Ectodermal cell (in vitro differentiated cells): ENCODE measurements around the gene AATF.

ENCODE experiments used
- H3K27ac ChIP-seq: 2 replicates; pipeline ENCODE4 v1.7.0; 2013; ENCODE audit warnings: mild to moderate bottlenecking, low read depth, low read length; ENCODE audit not compliant: insufficient read depth, poor library complexity, severe bottlenecking
- H3K27me3 ChIP-seq: 2 replicates; pipeline ENCODE4 v1.7.0; 2013; ENCODE audit warnings: mild to moderate bottlenecking, low read length; ENCODE audit not compliant: insufficient read depth, control insufficient read depth, poor library complexity, severe bottlenecking
- H3K36me3 ChIP-seq: one replicate; pipeline ENCODE4 v1.7.0; 2013; ENCODE audit warnings: low read length; ENCODE audit not compliant: control insufficient read depth, insufficient read depth
- H3K4me1 ChIP-seq: one replicate; pipeline ENCODE4 v1.7.0; 2013; ENCODE audit warnings: low read length; ENCODE audit not compliant: control insufficient read depth, insufficient read depth
- H3K4me3 ChIP-seq: 2 replicates; pipeline ENCODE4 v1.7.0; 2013; ENCODE audit warnings: low read depth, low read length, control low read depth; ENCODE audit not compliant: insufficient read depth
- H3K9me3 ChIP-seq: 2 replicates; pipeline ENCODE4 v1.7.0; 2013; ENCODE audit warnings: mild to moderate bottlenecking, low read length, moderate library complexity; ENCODE audit not compliant: control insufficient read depth
- WGBS, 2 experiments: methylation state at CpG; one replicate each; pipeline ENCODE4 v1.1.7; 2013; ENCODE audit warnings: missing lambda C conversion rate in 2 of 2; 5-methylcytosine and 5-hydroxymethylcytosine counted together

Gene AATF

GRCh38 chr17:36942019-36942599 lies 6.6 kb upstream of the AATF start:
- H3K27me3 ChIP-seq = peaks cover 100% of the 10 kb centered on the region
- no peaks in the 10 kb centered on the region for H3K36me3 ChIP-seq
- 2 to 5% methylated on average over 57 of the region's 57 CpGs for WGBS, 2 experiments
- no peak overlapping the region for H3K27ac ChIP-seq
- peaks cover 28% of the 10 kb centered on the region for H3K4me1 ChIP-seq
- H3K9me3 ChIP-seq = no peaks in the 10 kb centered on the region
- H3K4me3 ChIP-seq = no peak overlapping the region

- peaks cover 100% of the 10 kb centered on the region for H3K27me3 ChIP-seq
- no peaks in the 10 kb centered on the region for H3K36me3 ChIP-seq
- no peak overlapping the region for H3K4me3 ChIP-seq
- H3K27ac ChIP-seq = no peak overlapping the region
- H3K4me1 ChIP-seq = peaks cover 22% of the 10 kb centered on the region
- whole genome bisulfite sequencing, 2 experiments = 1 to 2% methylated on average over 59 of the region's 59 CpGs
- H3K9me3 ChIP-seq = no peaks in the 10 kb centered on the region
Measured at GRCh38 chr17:36942631-36943125, 6.1 kb upstream of the AATF start.

GRCh38 chr17:36943250-36944191 lies 5.2 kb upstream of the AATF start:
- 6 to 7% methylated on average over 39 to 42 of the region's 44 CpGs for WGBS, 2 experiments
- Histone ChIP-seq H3K27ac (no peak overlapping the region), H3K36me3 (no peaks in the 10 kb centered on the region), H3K9me3 (no peaks in the 10 kb centered on the region), H3K27me3 (peaks cover 100% of the 10 kb centered on the region), H3K4me3 (no peak overlapping the region), H3K4me1 (peaks cover 24% of the 10 kb centered on the region)

GRCh38 chr17:36944553-36944952 lies 4.2 kb upstream of the AATF start:
- H3K27me3 ChIP-seq = peaks cover 91% of the 10 kb centered on the region
- H3K4me3 ChIP-seq = no peak overlapping the region
- H3K27ac ChIP-seq = no peak overlapping the region
- WGBS, 2 experiments = 0 to 8% methylated on average over 1 of the region's 1 CpG
- no peaks in the 10 kb centered on the region for H3K9me3 ChIP-seq
- H3K36me3 ChIP-seq = no peaks in the 10 kb centered on the region
- peaks cover 15% of the 10 kb centered on the region for H3K4me1 ChIP-seq

- H3K4me3 ChIP-seq = no peak overlapping the region
- H3K27me3 ChIP-seq = peaks cover 85% of the 10 kb centered on the region
- no peaks in the 10 kb centered on the region for H3K36me3 ChIP-seq
- no peak overlapping the region for H3K27ac ChIP-seq
- WGBS, 2 experiments = no CpG with 5 or more reads among the region's 1 CpG
- H3K4me1 ChIP-seq = peaks cover 16% of the 10 kb centered on the region
- no peaks in the 10 kb centered on the region for H3K9me3 ChIP-seq
Measured at GRCh38 chr17:36945140-36945539, 3.6 kb upstream of the AATF start.

- no peak overlapping the region for H3K27ac ChIP-seq
- H3K27me3 ChIP-seq = peaks cover 75% of the 10 kb centered on the region
- H3K4me3 ChIP-seq = no peak overlapping the region
- peaks cover 19% of the 10 kb centered on the region for H3K4me1 ChIP-seq
- 6% methylated on average over 30 of the region's 30 CpGs for WGBS, 2 experiments
- no peaks in the 10 kb centered on the region for H3K9me3 ChIP-seq
- H3K36me3 ChIP-seq = no peaks in the 10 kb centered on the region
Measured at GRCh38 chr17:36945959-36946725, 2.6 kb upstream of the AATF start.

- 32 to 48% methylated on average over 2 of the region's 2 CpGs for WGBS, 2 experiments
- H3K36me3 ChIP-seq = no peaks in the 10 kb centered on the region
- H3K9me3 ChIP-seq = no peaks in the 10 kb centered on the region
- H3K4me3 ChIP-seq = no peak overlapping the region
- no peak overlapping the region for H3K27ac ChIP-seq
- peaks cover 69% of the 10 kb centered on the region for H3K27me3 ChIP-seq
- peaks cover 19% of the 10 kb centered on the region for H3K4me1 ChIP-seq
Measured at GRCh38 chr17:36946726-36947091, 2.0 kb upstream of the AATF start.

GRCh38 chr17:36947922-36948716 lies 635 bp upstream of the AATF start:
- Histone ChIP-seq H3K27ac (no peak overlapping the region), H3K4me3 (peak overlapping the region; percentile 69), H3K27me3 (peaks cover 55% of the 10 kb centered on the region), H3K36me3 (no peaks in the 10 kb centered on the region), H3K9me3 (no peaks in the 10 kb centered on the region), H3K4me1 (peaks cover 10% of the 10 kb centered on the region)
- 2 to 3% methylated on average over 22 to 25 of the region's 26 CpGs for WGBS, 2 experiments

- Histone ChIP-seq H3K4me3 (peak overlapping the region; percentile 69), H3K27me3 (peaks cover 41% of the 10 kb centered on the region), H3K27ac (peak overlapping the region; percentile 89), H3K4me1 (peaks cover 10% of the 10 kb centered on the region), H3K9me3 (no peaks in the 10 kb centered on the region), H3K36me3 (peaks cover 8% of the 10 kb centered on the region)
- 9% methylated on average over 9 of the region's 9 CpGs for WGBS, 2 experiments
Measured at GRCh38 chr17:36949461-36949927, 740 bp downstream of the AATF start.
